Measurements from ENCODE around the gene KLHL29. TPM values are rescaled to one million over a fixed set of nuclear protein-coding genes. Genes with fewer than 3 reads are reported as not detected.

Gene KLHL29
- total and polyA plus RNA-seq, 2 donors, result 5.7 to 8.7 TPM

DNA sequence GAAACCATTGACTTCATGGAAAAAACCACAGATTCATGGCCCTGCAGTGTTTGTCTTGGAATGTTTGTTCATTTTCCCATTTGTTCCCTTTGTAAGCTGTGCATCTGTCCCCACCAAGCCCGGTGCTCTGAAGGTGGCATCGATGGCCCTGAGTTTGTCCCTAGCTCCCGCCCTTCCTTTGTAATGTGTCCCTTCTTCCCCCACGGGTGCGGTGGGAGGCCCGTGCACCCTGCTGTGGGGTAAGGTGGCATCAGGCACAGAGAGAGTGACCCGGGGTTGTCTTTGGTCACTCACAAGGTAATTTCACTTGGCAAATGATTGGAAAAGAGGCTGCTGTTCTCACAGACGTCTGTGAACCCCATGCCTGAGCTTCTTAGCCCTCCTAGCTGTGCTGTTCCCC lies 28.7 kb downstream of the KLHL29 start:
- H3K27ac ChIP-seq (ENCODE audit: low read depth), result no peak overlapping the region
- no peaks in the 10 kb centered on the region for H3K36me3 ChIP-seq (ENCODE audit: insufficient read depth)
- WGBS, result 94% methylated on average over 8 of the region's 8 CpGs
- no peak overlapping the region for H3K4me3 ChIP-seq (ENCODE audit: low read depth, low read length)
- no peak for DNase-seq (ENCODE audit: extremely low spot score)
- H3K4me1 ChIP-seq (ENCODE audit: insufficient read depth), result no peaks in the 10 kb centered on the region

DNA sequence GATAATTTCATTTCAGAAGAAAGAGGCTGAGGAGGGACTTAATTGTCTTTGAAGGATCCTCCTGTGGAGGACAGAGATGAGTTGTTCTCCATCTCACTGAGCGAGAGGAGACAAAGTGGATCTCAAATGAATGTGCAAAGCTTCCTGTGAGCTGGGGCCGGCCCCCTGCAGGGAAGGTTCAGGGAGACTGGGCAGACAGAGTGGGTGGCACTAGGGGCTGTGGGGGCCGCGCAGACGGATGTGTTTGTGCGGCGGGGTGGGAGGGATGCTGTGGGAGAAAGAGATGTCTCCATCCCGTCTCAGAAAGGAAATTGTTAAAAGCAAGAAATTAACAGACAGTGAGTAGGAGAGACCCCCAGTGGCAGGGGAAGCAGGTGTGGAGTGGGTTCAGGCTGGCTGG lies 29.1 kb downstream of the KLHL29 start:
- WGBS, result 94% methylated on average over 8 of the region's 8 CpGs
- Histone ChIP-seq H3K27ac (ENCODE audit: low read depth) (no peak overlapping the region), H3K36me3 (ENCODE audit: insufficient read depth) (no peaks in the 10 kb centered on the region), H3K4me3 (ENCODE audit: low read depth, low read length) (no peak overlapping the region), H3K4me1 (ENCODE audit: insufficient read depth) (no peaks in the 10 kb centered on the region)
- DNase-seq (ENCODE audit: extremely low spot score), result no peak

DNA sequence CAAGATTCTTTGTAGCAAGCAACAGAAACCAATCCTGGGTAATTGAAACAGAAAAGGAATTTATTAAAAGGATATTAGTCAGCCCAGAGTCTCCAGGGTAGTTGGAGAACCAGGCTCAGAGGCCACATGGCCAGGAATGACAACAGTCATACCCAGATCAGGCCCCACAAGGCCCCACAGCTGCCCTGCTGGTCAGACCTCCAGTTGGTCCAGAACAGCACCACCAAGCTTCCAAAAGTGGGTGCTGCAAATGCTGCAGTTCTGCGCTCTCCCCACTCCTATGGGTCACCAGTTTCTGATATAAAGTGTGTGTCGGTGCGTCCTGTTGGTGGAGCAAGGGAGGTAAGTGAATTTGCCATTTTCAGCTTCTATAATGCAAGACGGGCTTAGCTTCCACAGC lies 29.9 kb downstream of the KLHL29 start:
- Histone ChIP-seq H3K36me3 (ENCODE audit: insufficient read depth) (no peaks in the 10 kb centered on the region), H3K4me3 (ENCODE audit: low read depth, low read length) (no peak overlapping the region), H3K27ac (ENCODE audit: low read depth) (no peak overlapping the region), H3K4me1 (ENCODE audit: insufficient read depth) (no peaks in the 10 kb centered on the region)
- no peak for DNase-seq (ENCODE audit: extremely low spot score)
- WGBS, result 92% methylated on average over 4 of the region's 4 CpGs

DNA sequence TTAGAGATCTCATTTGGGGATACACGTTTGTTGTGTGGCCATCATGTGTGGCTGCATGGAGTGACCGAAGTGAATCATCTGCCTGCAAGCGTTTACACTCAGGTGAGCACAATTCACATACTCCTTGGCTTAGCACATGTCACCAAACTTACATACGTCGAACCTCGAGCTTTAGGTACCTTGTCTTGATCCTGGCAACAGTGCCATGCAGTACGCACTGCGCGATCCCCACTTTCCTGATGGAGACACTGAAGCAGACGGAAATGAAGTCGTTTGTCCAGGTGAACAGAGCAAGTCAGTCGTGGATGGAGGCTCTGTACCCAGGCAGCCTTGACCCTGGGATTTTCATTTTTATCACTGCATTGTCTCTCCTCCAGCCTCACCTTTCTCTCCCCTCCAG lies 32.3 kb downstream of the KLHL29 start:
- no peak overlapping the region for H3K4me3 ChIP-seq (ENCODE audit: low read depth, low read length)
- no peak overlapping the region for H3K27ac ChIP-seq (ENCODE audit: low read depth)
- no peak for DNase-seq (ENCODE audit: extremely low spot score)
- H3K4me1 ChIP-seq (ENCODE audit: insufficient read depth), result no peaks in the 10 kb centered on the region
- 95% methylated on average over 12 of the region's 12 CpGs for WGBS
- H3K36me3 ChIP-seq (ENCODE audit: insufficient read depth), result no peaks in the 10 kb centered on the region

DNA sequence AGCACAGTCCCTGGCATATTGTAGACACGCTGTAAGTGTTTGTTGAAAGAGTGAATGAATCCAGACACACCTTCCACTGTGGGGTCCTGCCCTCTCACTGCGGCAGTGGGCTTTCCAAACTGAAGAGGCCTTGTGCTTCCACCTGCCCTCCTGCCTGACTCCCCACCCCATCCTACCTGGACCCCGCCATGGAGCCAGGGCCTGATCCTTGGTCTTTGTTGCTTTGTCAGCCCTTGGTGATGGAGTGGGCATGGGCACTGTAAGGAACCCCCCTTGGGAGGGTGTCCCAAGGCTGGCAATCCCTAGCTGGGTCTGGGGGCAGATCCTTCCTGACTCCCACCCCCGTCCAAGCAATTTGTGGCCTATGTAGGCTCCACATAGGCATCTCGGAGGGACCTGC lies 33.1 kb downstream of the KLHL29 start:
- H3K4me1 ChIP-seq (ENCODE audit: insufficient read depth), result no peaks in the 10 kb centered on the region
- no peak for DNase-seq (ENCODE audit: extremely low spot score)
- H3K4me3 ChIP-seq (ENCODE audit: low read depth, low read length), result no peak overlapping the region
- no peaks in the 10 kb centered on the region for H3K36me3 ChIP-seq (ENCODE audit: insufficient read depth)
- no peak overlapping the region for H3K27ac ChIP-seq (ENCODE audit: low read depth)
- 81% methylated on average over 5 of the region's 5 CpGs for WGBS

DNA sequence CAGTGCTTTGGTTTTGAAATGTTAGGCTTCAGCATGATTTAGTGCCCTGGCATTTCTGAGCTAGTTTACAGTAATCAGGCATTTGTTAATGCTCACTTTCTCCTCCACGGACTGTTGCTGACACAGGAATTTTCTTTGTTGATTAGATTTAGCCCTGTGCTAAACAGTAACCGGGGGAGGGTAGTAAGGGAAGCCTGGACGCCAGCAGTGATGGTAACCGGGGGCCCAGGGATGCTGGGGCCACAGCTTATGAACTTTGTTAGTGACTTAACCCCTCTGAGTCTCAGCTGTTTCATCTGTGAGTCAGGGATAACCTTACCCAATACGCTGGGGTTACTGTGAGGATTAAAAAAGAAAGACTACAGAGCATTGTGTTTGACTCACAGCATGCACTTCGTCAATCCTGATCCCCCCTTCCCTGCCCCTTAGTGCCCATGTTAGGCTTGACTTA lies 33.5 kb downstream of the KLHL29 start:
- H3K4me3 ChIP-seq (ENCODE audit: low read depth, low read length), result no peak overlapping the region
- H3K4me1 ChIP-seq (ENCODE audit: insufficient read depth), result no peaks in the 10 kb centered on the region
- H3K36me3 ChIP-seq (ENCODE audit: insufficient read depth), result no peaks in the 10 kb centered on the region
- 38% methylated on average over 6 of the region's 6 CpGs for WGBS
- no peak overlapping the region for H3K27ac ChIP-seq (ENCODE audit: low read depth)
- no peak for DNase-seq (ENCODE audit: extremely low spot score)

DNA sequence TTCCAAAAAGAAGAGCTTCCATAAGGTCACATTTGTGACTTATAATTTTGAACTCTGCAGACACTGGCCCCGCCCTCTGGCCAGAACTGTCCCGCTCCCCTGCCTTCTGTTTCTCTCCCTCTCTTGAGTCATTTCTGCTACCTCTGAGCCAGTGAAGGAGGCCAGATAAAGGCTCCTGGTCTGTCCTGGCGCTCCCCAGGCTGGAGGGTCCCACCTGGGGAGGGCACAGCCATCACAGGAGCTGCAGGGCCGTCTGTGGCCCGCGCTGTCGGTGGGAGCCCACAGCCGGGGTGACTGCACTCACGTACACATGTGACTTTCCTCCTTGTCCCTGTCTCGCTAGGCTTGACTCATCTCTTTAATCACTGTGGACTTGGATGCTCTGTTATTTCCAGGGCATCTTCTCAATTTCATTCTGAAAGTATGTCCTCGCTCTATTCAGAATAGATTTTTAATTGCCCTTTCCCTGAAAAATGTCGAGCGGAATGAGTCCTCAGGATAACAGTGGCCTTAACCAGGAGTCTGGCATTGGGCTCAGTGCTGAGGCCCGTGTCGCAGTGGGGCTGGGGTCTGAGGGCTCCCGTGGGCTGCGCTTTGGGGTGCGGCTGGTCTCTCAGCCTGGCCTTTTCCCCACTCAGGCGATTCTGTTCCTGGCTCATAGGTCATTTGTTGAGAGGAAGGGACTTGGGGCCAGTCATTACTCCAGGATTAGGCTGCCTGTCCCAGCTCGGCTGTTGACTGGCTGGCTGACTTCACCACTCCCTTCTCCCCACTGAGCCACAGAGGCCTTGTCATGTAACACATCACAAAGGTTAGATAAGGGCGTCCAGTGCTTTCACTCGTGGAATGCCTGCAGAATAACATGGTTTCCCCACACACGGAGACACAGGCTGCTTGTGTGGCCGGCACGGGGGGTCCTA lies 34.5 kb downstream of the KLHL29 start:
- H3K4me3 ChIP-seq (ENCODE audit: low read depth, low read length), result no peak overlapping the region
- no peak overlapping the region for H3K27ac ChIP-seq (ENCODE audit: low read depth)
- 85% methylated on average over 25 of the region's 25 CpGs for WGBS
- no peaks in the 10 kb centered on the region for H3K4me1 ChIP-seq (ENCODE audit: insufficient read depth)
- no peak for DNase-seq (ENCODE audit: extremely low spot score)
- no peaks in the 10 kb centered on the region for H3K36me3 ChIP-seq (ENCODE audit: insufficient read depth)

DNA sequence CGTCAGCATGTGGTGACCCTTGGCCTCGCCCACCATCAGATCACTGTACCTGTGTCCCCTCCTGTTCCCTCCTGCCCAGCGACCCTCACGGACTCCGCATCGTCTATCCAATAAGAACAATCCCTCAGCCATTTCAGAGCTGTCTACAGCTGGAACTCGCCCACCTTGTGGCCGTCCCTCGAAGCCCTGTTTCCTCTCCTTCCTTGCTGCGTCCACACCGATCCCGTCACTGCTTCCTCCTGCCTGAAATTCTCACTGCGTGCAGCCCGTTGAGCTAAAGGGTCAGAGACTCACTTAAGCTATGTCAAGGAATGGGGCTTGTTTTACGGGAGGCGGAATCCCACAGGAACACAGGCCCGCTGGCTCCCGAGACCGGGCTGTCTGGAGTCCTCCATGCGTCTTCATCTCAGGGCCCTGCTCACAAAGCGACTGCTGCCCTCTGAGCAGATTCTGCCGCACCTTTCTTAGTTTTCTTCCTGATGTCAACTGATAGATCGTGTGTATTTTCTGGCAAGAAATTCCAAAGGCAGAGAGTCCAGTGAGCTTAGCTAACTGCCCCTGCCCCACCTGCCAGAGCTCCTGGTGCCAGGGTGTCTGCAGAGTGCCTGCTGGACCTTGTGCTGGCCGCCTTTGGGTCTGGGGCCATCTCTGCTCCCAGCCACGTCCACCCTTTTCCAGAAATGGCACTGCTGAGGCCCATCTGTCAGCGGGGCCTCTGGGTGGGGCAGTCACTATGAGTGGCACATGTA lies 35.3 kb downstream of the KLHL29 start:
- WGBS, result 93% methylated on average over 26 of the region's 26 CpGs
- DNase-seq (ENCODE audit: extremely low spot score), result no peak
- Histone ChIP-seq H3K4me3 (ENCODE audit: low read depth, low read length) (no peak overlapping the region), H3K36me3 (ENCODE audit: insufficient read depth) (no peaks in the 10 kb centered on the region), H3K27ac (ENCODE audit: low read depth) (no peak overlapping the region), H3K4me1 (ENCODE audit: insufficient read depth) (no peaks in the 10 kb centered on the region)

DNA sequence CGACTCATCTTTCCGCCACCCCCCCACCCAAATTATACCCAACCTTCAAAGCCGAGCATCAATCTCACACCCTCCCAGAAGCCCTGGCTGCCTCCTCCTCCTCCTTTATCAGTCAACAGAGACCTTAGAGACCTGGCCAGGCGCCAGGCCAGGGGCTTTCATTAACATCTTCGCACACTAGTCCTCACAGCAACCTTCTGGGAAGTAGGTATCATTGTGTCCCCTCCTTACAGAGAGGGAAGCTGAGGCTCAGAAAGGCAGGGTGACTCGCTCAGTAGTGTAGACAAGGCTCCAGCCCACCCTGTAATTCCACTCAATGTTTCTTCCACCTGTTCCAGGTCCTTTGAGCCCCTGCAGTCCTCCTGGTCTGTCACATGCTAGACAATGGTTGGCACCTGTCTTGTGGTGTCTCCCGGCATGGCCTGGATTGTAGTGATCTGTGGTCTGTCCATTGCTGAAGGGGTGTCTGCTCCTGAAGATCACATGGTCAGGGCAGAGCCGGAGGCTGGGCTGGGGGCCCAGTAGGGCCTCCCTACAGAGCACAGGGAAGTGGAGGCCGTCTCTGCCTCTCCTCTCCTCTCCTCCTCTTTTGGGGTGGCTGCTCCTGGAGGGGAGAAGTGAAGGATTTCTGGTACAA lies 36.0 kb downstream of the KLHL29 start:
- no peak overlapping the region for H3K4me3 ChIP-seq (ENCODE audit: low read depth, low read length)
- H3K36me3 ChIP-seq (ENCODE audit: insufficient read depth), result no peaks in the 10 kb centered on the region
- no peaks in the 10 kb centered on the region for H3K4me1 ChIP-seq (ENCODE audit: insufficient read depth)
- no peak for DNase-seq (ENCODE audit: extremely low spot score)
- 91% methylated on average over 9 of the region's 9 CpGs for WGBS
- H3K27ac ChIP-seq (ENCODE audit: low read depth), result no peak overlapping the region

DNA sequence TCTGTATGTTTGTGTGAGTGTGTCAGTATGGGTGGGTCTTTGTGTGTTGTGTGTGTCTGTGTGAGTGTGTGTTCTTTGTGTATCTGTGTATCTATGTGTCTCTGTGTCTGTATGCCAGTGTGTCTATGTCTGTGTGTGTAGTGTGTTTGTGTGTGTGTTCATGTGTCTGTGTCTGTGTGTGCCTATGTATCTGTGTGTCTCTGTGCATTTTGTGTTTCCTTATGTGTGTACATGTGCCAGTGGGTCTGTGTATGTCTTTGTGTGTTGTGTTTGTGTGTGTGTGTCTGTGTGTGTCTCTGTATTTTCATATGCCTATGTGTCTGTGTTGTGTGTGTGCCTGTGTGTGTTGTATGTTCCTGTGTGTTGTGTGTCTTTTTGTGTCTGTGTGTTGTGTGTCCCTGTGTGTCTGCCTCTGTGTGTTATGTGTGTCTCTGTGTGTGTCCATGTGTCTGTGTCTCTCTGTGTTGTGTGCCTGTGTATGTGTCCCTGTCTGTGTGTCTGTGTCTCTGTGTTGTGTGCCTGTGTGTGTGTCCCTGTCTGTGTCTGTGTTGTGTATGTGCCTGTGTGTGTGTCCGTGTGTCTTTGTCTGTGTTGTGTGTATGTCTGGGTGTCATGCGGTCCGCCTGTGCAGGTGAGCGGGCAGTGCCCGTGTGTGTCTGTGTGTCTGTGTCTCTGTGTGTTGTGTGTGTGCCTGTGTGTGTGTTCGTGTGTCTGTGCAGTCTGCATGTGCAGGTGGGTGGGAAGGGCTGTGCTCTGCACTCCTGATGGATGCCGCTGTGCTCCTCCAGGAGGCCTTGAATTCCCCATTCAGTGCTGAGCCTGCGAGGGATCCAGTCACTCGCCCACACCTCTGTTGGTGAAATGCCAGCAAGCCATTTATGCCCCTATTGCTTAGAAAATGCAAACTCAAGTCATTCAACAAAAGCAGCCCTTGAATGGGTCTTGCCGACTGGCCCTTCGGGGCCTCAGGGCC lies 37.4 kb downstream of the KLHL29 start:
- no peak overlapping the region for H3K27ac ChIP-seq (ENCODE audit: low read depth)
- DNase-seq (ENCODE audit: extremely low spot score), result no peak
- H3K4me1 ChIP-seq (ENCODE audit: insufficient read depth), result no peaks in the 10 kb centered on the region
- no peaks in the 10 kb centered on the region for H3K36me3 ChIP-seq (ENCODE audit: insufficient read depth)
- no peak overlapping the region for H3K4me3 ChIP-seq (ENCODE audit: low read depth, low read length)
- 86% methylated on average over 11 of the region's 11 CpGs for WGBS

DNA sequence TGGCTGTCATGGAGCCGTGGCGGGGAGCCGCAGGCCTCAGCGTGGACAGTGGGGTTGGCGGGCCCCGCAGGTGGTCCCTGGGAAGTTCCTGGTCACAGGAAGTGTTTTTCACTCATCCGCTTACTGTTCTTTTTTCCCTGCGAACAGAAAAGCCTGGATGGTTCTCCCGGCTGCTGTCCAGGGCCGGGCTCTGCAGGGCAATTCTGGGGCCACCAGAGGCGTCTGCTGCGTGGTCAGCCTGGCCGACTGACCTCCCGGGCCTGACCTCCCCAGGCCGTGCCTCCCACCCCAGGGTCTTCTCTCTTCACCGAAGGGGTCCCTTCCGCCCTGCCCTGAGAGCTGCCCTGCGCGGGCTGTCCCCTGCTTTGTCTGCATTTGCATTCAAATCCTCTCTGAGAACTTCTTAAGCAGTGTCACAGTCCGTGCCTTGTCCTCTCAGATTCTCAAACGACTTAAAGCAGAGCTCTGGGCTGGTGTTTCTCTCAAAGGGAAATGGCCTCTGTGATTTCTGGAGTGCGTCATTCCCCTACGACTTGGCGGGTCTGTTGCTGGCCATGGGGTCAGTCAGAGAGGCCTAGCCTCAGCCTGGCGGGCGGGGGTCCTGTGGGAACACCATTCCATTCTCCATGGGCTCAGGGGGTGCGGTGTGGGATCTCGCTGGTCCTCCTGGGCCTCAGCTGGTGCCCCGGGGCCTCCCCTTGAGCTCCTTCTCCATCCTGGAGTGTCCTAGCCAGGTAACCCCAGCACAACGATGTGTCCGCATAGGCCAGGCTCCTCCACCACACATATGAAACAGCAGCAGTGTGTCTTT lies 38.3 kb downstream of the KLHL29 start:
- Histone ChIP-seq H3K27ac (ENCODE audit: low read depth) (no peak overlapping the region), H3K4me1 (ENCODE audit: insufficient read depth) (no peaks in the 10 kb centered on the region), H3K4me3 (ENCODE audit: low read depth, low read length) (no peak overlapping the region), H3K36me3 (ENCODE audit: insufficient read depth) (no peaks in the 10 kb centered on the region)
- DNase-seq (ENCODE audit: extremely low spot score), result no peak
- 93% methylated on average over 31 of the region's 31 CpGs for WGBS

DNA sequence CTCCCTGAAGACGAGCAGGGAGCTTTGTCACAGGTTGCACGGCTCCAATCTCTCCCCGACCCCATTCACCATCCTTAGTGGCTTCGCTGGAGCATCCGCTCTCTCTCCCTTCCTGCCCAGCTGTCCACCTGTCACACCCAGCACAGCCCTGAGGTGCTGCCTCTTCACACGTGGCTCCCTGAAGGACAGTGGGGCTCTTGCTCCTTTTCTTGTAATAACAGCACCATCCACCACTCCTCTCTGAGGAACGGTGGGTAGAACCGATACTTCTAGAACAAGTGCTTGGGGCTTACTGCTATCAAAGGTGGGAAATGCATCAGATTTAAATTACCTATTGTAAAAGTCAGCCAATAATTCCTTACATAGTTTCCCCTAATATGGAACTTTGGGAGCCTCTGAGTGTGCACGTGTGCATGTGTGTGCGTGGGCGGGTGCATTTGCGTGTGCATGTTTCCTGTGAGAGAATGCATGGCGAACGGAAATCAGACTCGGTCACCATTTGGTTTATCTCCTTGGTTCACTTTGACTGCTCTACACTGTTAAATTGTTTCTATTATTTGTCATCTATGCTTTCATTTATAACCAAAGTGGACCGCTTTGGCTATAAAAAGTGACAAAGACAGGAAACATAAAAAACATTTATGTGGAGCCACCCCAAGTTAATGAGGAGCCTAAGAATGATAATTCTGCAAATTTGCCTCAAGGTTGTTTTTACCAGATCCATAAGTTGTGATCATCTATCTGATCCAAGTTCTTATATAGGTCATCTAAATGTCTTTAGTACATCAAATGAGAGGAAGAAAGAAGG lies 39.1 kb downstream of the KLHL29 start:
- DNase-seq (ENCODE audit: extremely low spot score), result no peak

More for the DNA sequence above, 39.1 kb downstream of the KLHL29 start:
- H3K27ac ChIP-seq (ENCODE audit: low read depth), result no peak overlapping the region
- WGBS, result 83% methylated on average over 16 of the region's 16 CpGs
- H3K4me3 ChIP-seq (ENCODE audit: low read depth, low read length), result no peak overlapping the region
- no peaks in the 10 kb centered on the region for H3K36me3 ChIP-seq (ENCODE audit: insufficient read depth)
- no peaks in the 10 kb centered on the region for H3K4me1 ChIP-seq (ENCODE audit: insufficient read depth)

Data from urinary bladder (tissue), 4 donors.